A673 (cell line): ENCODE measurements around the gene KIF22.

Source experiments
- EZH2 ChIP-seq: fragments of 200-600 bp; sonication (generic); IDR thresholded peaks from 2 replicates; pipeline ENCODE4 v1.6.1; 2017; ENCODE audit warnings: borderline replicate concordance, low read depth, mild to moderate bottlenecking, mixed read lengths, antibody characterized with exemption, low read length; ENCODE audit not compliant: poor library complexity, severe bottlenecking
- TF ChIP-seq, protein P1 (sequence below): fragments of 300-800, 200-600 bp; sonication (generic); conservative IDR thresholded peaks from 2 replicates; pipeline ENCODE4 v1.5.1; 2017; ENCODE audit warnings: low read depth, mild to moderate bottlenecking, antibody characterized with exemption, low read length, moderate library complexity, mixed read lengths

DNA sequence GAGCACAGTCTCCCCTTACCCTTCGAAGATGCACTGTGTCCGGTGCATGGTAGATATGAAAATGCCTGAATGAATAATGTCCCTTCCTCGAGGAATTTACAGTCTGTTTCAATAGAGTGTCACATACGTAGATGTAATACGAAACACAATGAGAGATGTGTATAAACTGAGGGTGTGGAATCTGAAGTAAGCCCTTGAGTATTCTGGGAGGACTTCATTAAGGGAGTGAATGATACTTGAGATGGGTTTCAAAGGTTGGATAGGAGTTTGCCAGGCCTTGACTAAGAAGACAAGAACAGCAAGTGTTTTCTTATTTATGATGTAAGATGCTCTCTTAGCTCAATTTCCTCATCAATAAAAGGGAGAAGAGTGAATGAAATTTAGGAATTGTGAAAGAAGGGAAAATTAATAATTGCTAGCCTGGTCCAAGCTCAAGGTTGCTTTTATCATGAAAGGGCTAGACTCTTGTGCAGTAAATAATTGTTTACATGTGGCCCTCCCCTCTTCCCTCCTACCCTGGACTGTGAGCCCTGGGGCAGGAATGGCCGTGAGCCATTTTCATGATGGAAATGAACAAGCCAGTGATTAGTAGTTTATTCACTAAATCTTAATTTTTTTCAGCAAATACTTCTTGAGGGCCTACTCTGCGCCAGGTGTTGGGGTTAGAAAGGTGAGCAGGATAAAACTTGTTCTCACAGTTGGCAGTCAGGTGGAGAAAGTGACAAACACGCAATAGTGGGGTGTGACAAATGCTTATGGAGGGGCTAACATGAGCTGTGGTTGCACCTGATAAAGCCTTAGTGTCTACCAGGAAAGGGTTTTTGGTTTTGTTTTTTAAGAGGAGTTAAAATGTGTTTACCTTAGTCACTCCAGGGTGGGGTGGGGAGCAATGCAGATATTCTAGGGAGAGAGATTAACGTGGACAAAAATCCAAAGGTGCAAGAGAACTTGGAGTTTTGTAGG lies 1.6 kb downstream of the KIF22 start:
- no peak for TF ChIP-seq EZH2
- TF ChIP-seq, protein P1, sequence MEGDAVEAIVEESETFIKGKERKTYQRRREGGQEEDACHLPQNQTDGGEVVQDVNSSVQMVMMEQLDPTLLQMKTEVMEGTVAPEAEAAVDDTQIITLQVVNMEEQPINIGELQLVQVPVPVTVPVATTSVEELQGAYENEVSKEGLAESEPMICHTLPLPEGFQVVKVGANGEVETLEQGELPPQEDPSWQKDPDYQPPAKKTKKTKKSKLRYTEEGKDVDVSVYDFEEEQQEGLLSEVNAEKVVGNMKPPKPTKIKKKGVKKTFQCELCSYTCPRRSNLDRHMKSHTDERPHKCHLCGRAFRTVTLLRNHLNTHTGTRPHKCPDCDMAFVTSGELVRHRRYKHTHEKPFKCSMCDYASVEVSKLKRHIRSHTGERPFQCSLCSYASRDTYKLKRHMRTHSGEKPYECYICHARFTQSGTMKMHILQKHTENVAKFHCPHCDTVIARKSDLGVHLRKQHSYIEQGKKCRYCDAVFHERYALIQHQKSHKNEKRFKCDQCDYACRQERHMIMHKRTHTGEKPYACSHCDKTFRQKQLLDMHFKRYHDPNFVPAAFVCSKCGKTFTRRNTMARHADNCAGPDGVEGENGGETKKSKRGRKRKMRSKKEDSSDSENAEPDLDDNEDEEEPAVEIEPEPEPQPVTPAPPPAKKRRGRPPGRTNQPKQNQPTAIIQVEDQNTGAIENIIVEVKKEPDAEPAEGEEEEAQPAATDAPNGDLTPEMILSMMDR: no peak
